B cell (primary cell): ENCODE results near the gene HSD11B1. TPM values are rescaled to one million over a fixed set of nuclear protein-coding genes. Genes with fewer than 3 reads are reported as not detected.

Source experiments
- ATAC-seq: fragments of 200-7000 bp; cut with Tn5 transposase; one replicate; pipeline ENCODE4 v1.10.0; 2021; ENCODE audit warnings: low read depth, mild to moderate bottlenecking, moderate number of reproducible peaks, moderate library complexity
- CTCF ChIA-PET: fragments of 350-600 bp; sonication (Branson Sonifier 250); formaldehyde crosslinking; loops from one replicate; lab custom pipeline; 2021; ENCODE audit warnings: antibody characterized with exemption, inconsistent platforms; lab: Charles Lee
- POLR2A ChIA-PET: fragments of 350-600 bp; sonication (Branson Sonifier 250); formaldehyde crosslinking; loops from one replicate; lab custom pipeline; 2021; ENCODE audit warnings: antibody characterized with exemption; lab: Charles Lee
- DNase-seq: peaks from one replicate; pipeline ENCODE4 v3.0.0; 2013
- H2AFZ ChIP-seq: 2 replicates; pipeline ENCODE4 v1.6.1; 2012; ENCODE audit warnings: mild to moderate bottlenecking, low read depth, low read length; ENCODE audit not compliant: insufficient read depth, poor library complexity, severe bottlenecking
- H3K27ac ChIP-seq, 2 donors: 1 replicate in 1 of 2; 2 replicates in 1 of 2; pipeline ENCODE4 v1.5.1; 2012 to 2013; ENCODE audit warnings: low read length in 2 of 2, mild to moderate bottlenecking in 2 of 2, moderate library complexity in 1 of 2
- H3K27me3 ChIP-seq, 4 experiments: fragments of 200-600 bp in 1 of 4; sonication (generic) in 1 of 4; replicated peaks in 1 of 4; 1 replicate in 2 of 4; 2 replicates in 2 of 4; pipeline versions ENCODE4 v1.6.1 to v1.7.0; 2013 to 2016; ENCODE audit warnings: low read length in 3 of 4, mild to moderate bottlenecking in 2 of 4, mixed read lengths in 1 of 4, moderate library complexity in 1 of 4; ENCODE audit not compliant: insufficient read depth in 4 of 4, control insufficient read depth in 3 of 4; ENCODE audit errors: control extremely low read depth in 1 of 4
- H3K36me3 ChIP-seq, 2 experiments: replicated peaks in 1 of 2; 1 replicate in 1 of 2; 2 replicates in 1 of 2; pipeline versions ENCODE4 v1.6.1 to v1.7.1; 2013; ENCODE audit warnings: low read length in 1 of 2; ENCODE audit not compliant: insufficient read depth in 2 of 2, control insufficient read depth in 1 of 2; ENCODE audit errors: control extremely low read depth in 1 of 2, extremely low read depth in 1 of 2
- H3K4me1 ChIP-seq, 2 donors: fragments of 200-600 bp in 1 of 2; sonication (generic) in 1 of 2; 1 replicate in 1 of 2; 2 replicates in 1 of 2; pipeline versions ENCODE4 v1.5.1 to v1.6.1; 2013 to 2017; ENCODE audit warnings: low read length in 2 of 2; ENCODE audit not compliant: control insufficient read depth in 2 of 2, insufficient read depth in 2 of 2
- H3K4me2 ChIP-seq: replicated peaks from 2 replicates; pipeline ENCODE3; 2012; ENCODE audit warnings: mild to moderate bottlenecking, low read depth, low read length; ENCODE audit not compliant: poor library complexity, severe bottlenecking
- H3K4me3 ChIP-seq, 5 experiments: fragments of 200-600 bp in 1 of 5; sonication (generic) in 1 of 5; 1 replicate in 3 of 5; 2 replicates in 2 of 5; pipeline versions ENCODE4 v1.5.1 to v1.7.0; 2011 to 2016; ENCODE audit warnings: low read length in 4 of 5, mild to moderate bottlenecking in 4 of 5, low read depth in 2 of 5, control low read depth in 1 of 5, moderate library complexity in 1 of 5; ENCODE audit not compliant: insufficient read depth in 1 of 5; ENCODE audit errors: control extremely low read depth in 1 of 5, extremely low read depth in 1 of 5
- H3K79me2 ChIP-seq: fragments of 200-600 bp; sonication (generic); one replicate; pipeline ENCODE4 v1.6.0; 2016; ENCODE audit warnings: low read length; ENCODE audit not compliant: control insufficient read depth, insufficient read depth
- H3K9ac ChIP-seq: fragments of 200-600 bp; sonication (generic); 2 replicates; pipeline ENCODE4 v1.6.1; 2017; ENCODE audit warnings: mild to moderate bottlenecking, low read length, moderate library complexity
- H3K9me3 ChIP-seq, 3 donors: one replicate each; pipeline versions ENCODE4 v1.6.1 to v1.7.1; 2013; ENCODE audit warnings: low read length in 2 of 3; ENCODE audit not compliant: control insufficient read depth in 2 of 3, insufficient read depth in 1 of 3; ENCODE audit errors: control extremely low read depth in 1 of 3
- H4K20me1 ChIP-seq: 2 replicates; pipeline ENCODE4 v1.6.0; 2012; ENCODE audit warnings: mild to moderate bottlenecking, low read length; ENCODE audit not compliant: insufficient read depth, control insufficient read depth, poor library complexity, severe bottlenecking
- H3K27ac Mint-ChIP-seq: one replicate; pipeline ENCODE4 v1.8.0; 2021; ENCODE audit warnings: mixed read lengths
- H3K27me3 Mint-ChIP-seq: one replicate; pipeline ENCODE4 v1.8.0; 2021; ENCODE audit warnings: mixed read lengths
- H3K4me1 Mint-ChIP-seq: one replicate; pipeline ENCODE4 v1.8.0; 2021; ENCODE audit warnings: mixed read lengths
- H3K4me3 Mint-ChIP-seq: one replicate; pipeline ENCODE4 v1.8.0; 2021; ENCODE audit warnings: mixed read lengths
- H3K9me3 Mint-ChIP-seq: one replicate; pipeline ENCODE4 v1.8.0; 2022; ENCODE audit warnings: mixed read lengths; ENCODE audit not compliant: insufficient read depth
- EZH2 ChIP-seq: IDR thresholded peaks from 2 replicates; pipeline ENCODE4 v1.6.1; 2012; ENCODE audit warnings: borderline replicate concordance, low read depth, mild to moderate bottlenecking, moderate library complexity, low read length; ENCODE audit not compliant: insufficient read depth, poor library complexity, severe bottlenecking
- WGBS: methylation state at CpG from one replicate; pipeline ENCODE4 v1.1.5; 2013; ENCODE audit warnings: missing lambda C conversion rate; ENCODE audit not compliant: insufficient coverage; 5-methylcytosine and 5-hydroxymethylcytosine counted together
- intact Hi-C: fragments of 100-400 bp; cut with micrococcal nuclease; formaldehyde crosslinking; loops from one replicate; pipeline ENCODE4 v1.10.0; 2022
- polyA plus RNA-seq: library from polyadenylated mRNA; depleted of rRNA; stranded (reverse); fragments of >200 nt; gene quantifications from 2 replicates; pipeline ENCODE4 v1.2.3, GENCODE V29; 2012
- total RNA-seq, 2 donors: library from RNA; stranded (reverse); fragments of 120-200 nt in 1 of 2; gene quantifications; 1 replicate in 1 of 2; 2 replicates in 1 of 2; pipeline versions ENCODE4 v1.2.3 to v1.2.4, GENCODE V29; 2013 to 2022
- TF ChIP-seq, protein P1 (sequence below): fragments of 200-600 bp; IDR thresholded peaks from one replicate; pipeline ENCODE4 v1.8.0; 2022; ENCODE audit warnings: antibody characterized with exemption, mild to moderate bottlenecking

HSD11B1 gene
- total and polyA plus RNA-seq, 2 donors (not counting 1 experiment from before 2014, with no cell fraction given) = not detected

GRCh38 chr1:209727286-209727685, 22.6 kb downstream of the HSD11B1 start:
- Mint-ChIP-seq H3K9me3 (no peaks in the 10 kb centered on the region), H3K27ac (no peak overlapping the region), H3K4me3 (no peak overlapping the region), H3K4me1 (no peaks in the 10 kb centered on the region), H3K27me3 (no peaks in the 10 kb centered on the region)
- no peak overlapping the region for H2AFZ ChIP-seq
- no peaks in the 10 kb centered on the region for H3K36me3 ChIP-seq
- H3K9me3 ChIP-seq = no peaks in the 10 kb centered on the region
- no peaks in the 10 kb centered on the region for H4K20me1 ChIP-seq
- H3K4me3 ChIP-seq = no peak overlapping the region
- no peaks in the 10 kb centered on the region for H3K4me1 ChIP-seq
- ATAC-seq (no peak), DNase-seq (no peak)
- intact Hi-C loops = no loop called here
- ChIA-PET CTCF (interaction anchor here (0.6 to 1.2 kb wide), 3 partner anchors 29 to 35 kb away, joined by 3 read pairs; no protein-coding TSS in a partner anchor), POLR2A (no interaction called here)
- H3K27ac ChIP-seq = no peak overlapping the region
- H3K9ac ChIP-seq = no peak overlapping the region
- WGBS = 100% methylated on average over 1 of the region's 2 CpGs
- H3K79me2 ChIP-seq = no peaks in the 10 kb centered on the region
- TF ChIP-seq EZH2 = no peak
- TF ChIP-seq, protein P1, sequence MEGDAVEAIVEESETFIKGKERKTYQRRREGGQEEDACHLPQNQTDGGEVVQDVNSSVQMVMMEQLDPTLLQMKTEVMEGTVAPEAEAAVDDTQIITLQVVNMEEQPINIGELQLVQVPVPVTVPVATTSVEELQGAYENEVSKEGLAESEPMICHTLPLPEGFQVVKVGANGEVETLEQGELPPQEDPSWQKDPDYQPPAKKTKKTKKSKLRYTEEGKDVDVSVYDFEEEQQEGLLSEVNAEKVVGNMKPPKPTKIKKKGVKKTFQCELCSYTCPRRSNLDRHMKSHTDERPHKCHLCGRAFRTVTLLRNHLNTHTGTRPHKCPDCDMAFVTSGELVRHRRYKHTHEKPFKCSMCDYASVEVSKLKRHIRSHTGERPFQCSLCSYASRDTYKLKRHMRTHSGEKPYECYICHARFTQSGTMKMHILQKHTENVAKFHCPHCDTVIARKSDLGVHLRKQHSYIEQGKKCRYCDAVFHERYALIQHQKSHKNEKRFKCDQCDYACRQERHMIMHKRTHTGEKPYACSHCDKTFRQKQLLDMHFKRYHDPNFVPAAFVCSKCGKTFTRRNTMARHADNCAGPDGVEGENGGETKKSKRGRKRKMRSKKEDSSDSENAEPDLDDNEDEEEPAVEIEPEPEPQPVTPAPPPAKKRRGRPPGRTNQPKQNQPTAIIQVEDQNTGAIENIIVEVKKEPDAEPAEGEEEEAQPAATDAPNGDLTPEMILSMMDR = no peak
- no peak overlapping the region for H3K4me2 ChIP-seq
- H3K27me3 ChIP-seq = no peaks in the 10 kb centered on the region

DNA sequence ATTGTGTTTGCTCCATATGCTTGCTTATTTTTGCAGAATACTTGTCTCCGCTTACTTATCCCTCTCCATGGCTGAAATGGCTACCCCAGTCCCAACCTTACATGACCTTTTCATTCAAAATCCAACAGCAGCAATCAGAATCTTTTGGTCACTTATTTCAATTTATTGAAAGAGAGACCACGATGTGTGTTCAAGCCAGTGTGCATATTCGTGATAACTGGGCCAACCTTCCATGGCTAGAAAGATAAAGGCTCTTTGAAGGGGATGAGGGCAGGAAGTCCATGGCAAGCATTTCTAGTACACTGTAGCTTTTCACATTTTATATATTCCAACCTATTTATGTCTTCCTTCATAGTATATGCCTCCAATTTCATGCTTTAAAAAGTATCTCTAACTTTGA, 23.1 kb downstream of the HSD11B1 start:
- Histone ChIP-seq H3K36me3 (no peaks in the 10 kb centered on the region), H3K4me2 (no peak overlapping the region), H3K4me1 (no peaks in the 10 kb centered on the region), H3K79me2 (no peaks in the 10 kb centered on the region), H3K9me3 (no peaks in the 10 kb centered on the region), H4K20me1 (no peaks in the 10 kb centered on the region), H2AFZ (no peak overlapping the region), H3K27me3 (no peaks in the 10 kb centered on the region), H3K27ac (no peak overlapping the region), H3K9ac (no peak overlapping the region), H3K4me3 (no peak overlapping the region)
- H3K9me3 Mint-ChIP-seq = no peaks in the 10 kb centered on the region
- no peak for TF ChIP-seq EZH2
- WGBS = 100% methylated on average over 1 of the region's 3 CpGs
- DNase-seq (no peak), ATAC-seq (no peak)
- H3K4me3 Mint-ChIP-seq = no peak overlapping the region
- H3K27me3 Mint-ChIP-seq = no peaks in the 10 kb centered on the region
- ChIA-PET POLR2A (no interaction called here), CTCF (interaction anchor here (0.6 to 1.2 kb wide), 3 partner anchors 29 to 79 kb away, joined by 3 to 4 read pairs (median 3); no protein-coding TSS in a partner anchor)
- H3K27ac Mint-ChIP-seq = no peak overlapping the region
- intact Hi-C loops = no loop called here
- no peaks in the 10 kb centered on the region for H3K4me1 Mint-ChIP-seq
